Neural cell (in vitro differentiated cells): ENCODE data around the gene MSANTD3. TPM values are rescaled to one million over a fixed set of nuclear protein-coding genes. Genes with fewer than 3 reads are reported as not detected.

Experiments used
- H2AFZ ChIP-seq: fragments of 200-600, 300-800 bp; sonication (generic), shearing (Covaris generic); 2 replicates; pipeline ENCODE4 v1.6.0; 2014; ENCODE audit warnings: low read depth, mild to moderate bottlenecking, antibody characterized with exemption, low read length, moderate library complexity
- H3F3A ChIP-seq: fragments of 200-600 bp; shearing (Covaris generic); 2 replicates; pipeline ENCODE4 v1.6.1; 2016; ENCODE audit warnings: mild to moderate bottlenecking, moderate library complexity, mixed read lengths, antibody characterized with exemption, low read length; ENCODE audit not compliant: insufficient read depth, poor library complexity, severe bottlenecking
- H3K27ac ChIP-seq: fragments of 200-600, 300-800 bp; sonication (generic), shearing (Covaris generic); 2 replicates; pipeline ENCODE4 v1.5.1; 2014; ENCODE audit warnings: mild to moderate bottlenecking, low read length, moderate library complexity
- H3K27me3 ChIP-seq: fragments of 300-800, 200-600 bp; sonication (generic), shearing (Covaris generic); 2 replicates; pipeline ENCODE4 v1.6.0; 2014; ENCODE audit warnings: mild to moderate bottlenecking, low read depth, low read length, moderate library complexity; ENCODE audit not compliant: insufficient read depth
- H3K36me3 ChIP-seq: fragments of 300-800, 200-600 bp; sonication (generic), shearing (Covaris generic); 2 replicates; pipeline ENCODE4 v1.5.1; 2014; ENCODE audit warnings: mild to moderate bottlenecking, antibody characterized with exemption, low read length, moderate library complexity; ENCODE audit not compliant: insufficient read depth
- H3K4me2 ChIP-seq: fragments of 300-800, 200-600 bp; sonication (generic), shearing (Covaris generic); 2 replicates; pipeline ENCODE4 v1.6.0; 2014; ENCODE audit warnings: mild to moderate bottlenecking, low read length
- H3K4me3 ChIP-seq: fragments of 300-800, 200-600 bp; sonication (generic), shearing (Covaris generic); 2 replicates; pipeline ENCODE4 v1.5.1; 2014; ENCODE audit warnings: mild to moderate bottlenecking, low read length, moderate library complexity
- H3K79me2 ChIP-seq: fragments of 200-600 bp; shearing (Covaris generic); replicated peaks from 2 replicates; pipeline ENCODE4 v1.6.0; 2014; ENCODE audit warnings: mild to moderate bottlenecking, low read length, moderate library complexity; ENCODE audit not compliant: insufficient read depth
- H3K9ac ChIP-seq: fragments of 300-800, 200-600 bp; sonication (generic), shearing (Covaris generic); 2 replicates; pipeline ENCODE4 v1.6.1; 2016; ENCODE audit warnings: mild to moderate bottlenecking, low read length, mixed read lengths
- H3K9me2 ChIP-seq: fragments of 200-600 bp; shearing (Covaris generic); 2 replicates; pipeline ENCODE4 v1.6.1; 2016; ENCODE audit warnings: mild to moderate bottlenecking, low read length, mixed read lengths; ENCODE audit not compliant: insufficient read depth
- H3K9me3 ChIP-seq: fragments of 200-600, 300-800 bp; sonication (generic), shearing (Covaris generic); 2 replicates; pipeline ENCODE4 v1.6.1; 2016; ENCODE audit warnings: mild to moderate bottlenecking, mixed run types, low read length, moderate library complexity, mixed read lengths
- H4K20me1 ChIP-seq: fragments of 200-600 bp; shearing (Covaris generic); 2 replicates; pipeline ENCODE4 v1.6.1; 2016; ENCODE audit warnings: mild to moderate bottlenecking, mixed run types; ENCODE audit not compliant: insufficient read depth
- CTCF ChIP-seq: fragments of 450-650 bp; IDR thresholded peaks from 2 replicates; pipeline ENCODE4 v1.5.1; 2014; ENCODE audit warnings: antibody characterized with exemption, mild to moderate bottlenecking, moderate library complexity; ENCODE audit not compliant: poor library complexity, severe bottlenecking
- EP300 ChIP-seq: fragments of 450-650 bp; conservative IDR thresholded peaks from 2 replicates; pipeline ENCODE4 v1.6.1; 2014; ENCODE audit warnings: antibody characterized with exemption, mild to moderate bottlenecking, moderate library complexity; ENCODE audit not compliant: poor library complexity, severe bottlenecking
- EZH2 ChIP-seq: fragments of 200-600, 300-800 bp; shearing (Covaris generic), sonication (generic); IDR thresholded peaks from 2 replicates; pipeline ENCODE4 v1.6.1; 2014; ENCODE audit warnings: antibody characterized with exemption, low read length, borderline replicate concordance, mild to moderate bottlenecking; ENCODE audit not compliant: insufficient read depth, poor library complexity, severe bottlenecking
- MXI1 ChIP-seq: fragments of 450-650 bp; conservative IDR thresholded peaks from 2 replicates; pipeline ENCODE4 v1.6.1; 2014; ENCODE audit warnings: antibody characterized with exemption, mild to moderate bottlenecking; ENCODE audit not compliant: poor library complexity, severe bottlenecking
- POLR2AphosphoS5 ChIP-seq: IDR thresholded peaks from 2 replicates; pipeline ENCODE4 v1.6.1; 2012
- RAD21 ChIP-seq: fragments of 450-650 bp; conservative IDR thresholded peaks from 2 replicates; pipeline ENCODE4 v1.6.1; 2014; ENCODE audit warnings: antibody characterized with exemption, mild to moderate bottlenecking, moderate library complexity
- REST ChIP-seq: IDR thresholded peaks from 2 replicates; pipeline ENCODE4 v1.6.1; 2012; ENCODE audit warnings: borderline replicate concordance
- SMC3 ChIP-seq: fragments of 450-650 bp; conservative IDR thresholded peaks from 2 replicates; pipeline ENCODE4 v1.6.1; 2014; ENCODE audit warnings: antibody characterized with exemption, mild to moderate bottlenecking, moderate library complexity; ENCODE audit not compliant: poor library complexity
- TAF1 ChIP-seq: IDR thresholded peaks from 2 replicates; pipeline ENCODE4 v1.6.1; 2012; ENCODE audit warnings: low read depth
- polyA plus RNA-seq: library from polyadenylated mRNA; depleted of rRNA; stranded (reverse); fragments of >200 nt; gene quantifications from 2 replicates; pipeline ENCODE4 v1.2.3, GENCODE V29; 2014

Gene MSANTD3
- polyA plus RNA-seq, 1 donor from 2014 or later: 82.6 TPM

GRCh38 chr9:100449420-100449819 is 22.5 kb downstream of the MSANTD3 start:
- no peaks in the 10 kb centered on the region for H4K20me1 ChIP-seq
- no peaks in the 10 kb centered on the region for H3F3A ChIP-seq
- no peaks in the 10 kb centered on the region for H3K27me3 ChIP-seq
- no peaks in the 10 kb centered on the region for H3K9me2 ChIP-seq
- no peak overlapping the region for H3K27ac ChIP-seq
- H3K9me3 ChIP-seq: no peaks in the 10 kb centered on the region
- H2AFZ ChIP-seq: no peak overlapping the region
- TF ChIP-seq EP300 (no peak), RAD21 (no peak), TAF1 (no peak), MXI1 (no peak), SMC3 (no peak), REST (no peak), POLR2AphosphoS5 (no peak), CTCF (no peak), EZH2 (no peak)
- H3K9ac ChIP-seq: no peak overlapping the region
- no peak overlapping the region for H3K4me3 ChIP-seq
- H3K36me3 ChIP-seq: peaks cover 17% of the 10 kb centered on the region
- H3K79me2 ChIP-seq: peaks cover 7% of the 10 kb centered on the region
- no peak overlapping the region for H3K4me2 ChIP-seq

- Histone ChIP-seq H3K27me3 (no peaks in the 10 kb centered on the region), H3K9me2 (no peaks in the 10 kb centered on the region), H3K9me3 (no peaks in the 10 kb centered on the region), H2AFZ (no peak overlapping the region), H4K20me1 (no peaks in the 10 kb centered on the region), H3F3A (no peaks in the 10 kb centered on the region), H3K36me3 (peaks cover 15% of the 10 kb centered on the region), H3K4me3 (no peak overlapping the region), H3K79me2 (no peaks in the 10 kb centered on the region), H3K27ac (no peak overlapping the region), H3K4me2 (no peak overlapping the region), H3K9ac (no peak overlapping the region)
- TF ChIP-seq MXI1: no peak
- no peak for TF ChIP-seq POLR2AphosphoS5
- TF ChIP-seq SMC3: no peak
- TF ChIP-seq RAD21: no peak
- no peak for TF ChIP-seq EP300
- TF ChIP-seq REST: no peak
- no peak for TF ChIP-seq EZH2
- no peak for TF ChIP-seq CTCF
- TF ChIP-seq TAF1: no peak
Observed at GRCh38 chr9:100452894-100453293, 26.0 kb downstream of the MSANTD3 start.
